Fibroblast of mammary gland (primary cell): ENCODE data around the gene TPMT.
"Not testable (repeated sequence)": the region's sequence is repeated elsewhere in the genome, so short reads cannot be mapped to it uniquely, and the experiment has no call there.

Source experiments
- DNase-seq: peaks from one replicate; pipeline ENCODE4 v3.0.0-alpha.2; 2010; ENCODE audit warnings: low read depth
- H3K4me3 ChIP-seq: 2 replicates; pipeline ENCODE4 v1.5.1; 2011; ENCODE audit warnings: low read depth, mild to moderate bottlenecking, low read length, moderate library complexity; ENCODE audit not compliant: control insufficient read depth
- TF ChIP-seq, protein P1 (sequence below): conservative IDR thresholded peaks from 2 replicates; pipeline ENCODE4 v1.5.1; 2011; ENCODE audit warnings: low read depth, low read length, inconsistent platforms; ENCODE audit not compliant: control insufficient read depth, insufficient read depth

The TPMT gene

DNA sequence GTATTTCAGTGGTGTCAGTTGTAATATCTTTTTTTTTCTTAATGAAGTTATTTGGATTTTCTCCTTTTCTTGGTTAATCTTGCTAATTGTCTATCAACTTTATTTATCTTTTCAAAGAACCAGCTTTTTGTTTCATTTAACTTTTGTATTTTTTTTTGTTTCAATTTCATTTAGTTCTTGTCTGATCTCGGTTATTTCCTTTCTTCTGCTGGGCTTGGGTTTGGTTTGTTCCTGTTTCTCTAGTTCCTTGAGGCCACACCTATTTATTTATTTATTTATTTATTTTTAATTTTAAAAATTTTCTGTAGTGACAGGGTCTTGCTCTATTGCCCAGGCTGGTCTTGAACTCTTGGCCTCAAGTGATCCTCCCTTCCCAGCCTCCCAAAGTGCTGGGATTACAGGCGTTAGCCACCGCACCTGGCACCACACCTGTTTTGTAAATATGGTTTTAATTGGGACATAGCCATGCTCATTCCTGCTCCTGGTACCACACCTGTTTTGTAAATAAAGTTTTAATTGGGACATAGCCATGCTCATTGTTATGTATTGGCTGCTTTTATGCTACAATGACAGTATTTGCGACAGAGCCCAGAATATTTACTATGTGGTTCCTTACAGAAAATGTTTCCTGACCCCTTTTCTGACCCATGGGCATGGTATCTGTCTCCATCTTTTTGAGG is 22.5 kb upstream of the TPMT start:
- TF ChIP-seq, protein P1, sequence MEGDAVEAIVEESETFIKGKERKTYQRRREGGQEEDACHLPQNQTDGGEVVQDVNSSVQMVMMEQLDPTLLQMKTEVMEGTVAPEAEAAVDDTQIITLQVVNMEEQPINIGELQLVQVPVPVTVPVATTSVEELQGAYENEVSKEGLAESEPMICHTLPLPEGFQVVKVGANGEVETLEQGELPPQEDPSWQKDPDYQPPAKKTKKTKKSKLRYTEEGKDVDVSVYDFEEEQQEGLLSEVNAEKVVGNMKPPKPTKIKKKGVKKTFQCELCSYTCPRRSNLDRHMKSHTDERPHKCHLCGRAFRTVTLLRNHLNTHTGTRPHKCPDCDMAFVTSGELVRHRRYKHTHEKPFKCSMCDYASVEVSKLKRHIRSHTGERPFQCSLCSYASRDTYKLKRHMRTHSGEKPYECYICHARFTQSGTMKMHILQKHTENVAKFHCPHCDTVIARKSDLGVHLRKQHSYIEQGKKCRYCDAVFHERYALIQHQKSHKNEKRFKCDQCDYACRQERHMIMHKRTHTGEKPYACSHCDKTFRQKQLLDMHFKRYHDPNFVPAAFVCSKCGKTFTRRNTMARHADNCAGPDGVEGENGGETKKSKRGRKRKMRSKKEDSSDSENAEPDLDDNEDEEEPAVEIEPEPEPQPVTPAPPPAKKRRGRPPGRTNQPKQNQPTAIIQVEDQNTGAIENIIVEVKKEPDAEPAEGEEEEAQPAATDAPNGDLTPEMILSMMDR, result no peak
- no peak for DNase-seq
- H3K4me3 ChIP-seq, result no peak overlapping the region

DNA sequence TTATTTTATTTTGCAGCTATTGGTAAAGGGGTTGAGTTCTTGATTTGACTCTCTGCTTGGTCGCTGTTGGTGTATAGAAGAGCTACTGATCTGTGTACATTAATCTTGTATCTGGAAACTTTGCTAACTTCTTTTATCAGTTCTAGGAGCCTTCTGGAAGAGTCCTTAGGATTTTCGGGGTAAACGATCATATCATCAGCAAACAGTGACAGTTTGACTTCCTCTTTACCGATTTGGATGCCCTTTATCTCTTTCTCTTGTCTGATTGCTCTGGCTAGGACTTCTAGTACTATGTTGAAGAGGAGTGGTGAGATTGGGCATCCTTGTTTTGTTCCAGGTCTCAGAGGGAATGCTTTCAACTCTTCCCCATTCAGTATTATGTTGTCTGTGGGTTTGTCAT is 21.3 kb upstream of the TPMT start:
- not testable (repeated sequence) for H3K4me3 ChIP-seq

DNA sequence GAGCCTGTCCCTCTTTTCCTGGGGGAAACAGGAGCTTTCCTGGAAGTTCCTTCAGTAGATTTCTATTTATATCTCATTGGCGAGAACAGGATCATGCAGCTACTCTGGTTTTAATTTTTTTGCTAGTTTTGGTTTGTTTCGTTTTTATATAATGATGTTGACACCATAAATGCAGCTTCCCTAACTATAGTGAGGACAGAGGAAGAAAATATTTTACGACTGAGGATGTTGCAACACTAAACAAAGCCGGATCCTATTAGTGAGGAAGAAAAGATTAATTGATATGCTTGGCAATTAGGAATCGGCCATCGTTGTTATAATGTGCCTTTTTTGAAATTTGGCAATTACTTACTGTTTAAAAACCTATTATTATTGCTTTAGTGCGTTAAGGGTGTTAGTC is 17.0 kb upstream of the TPMT start:
- no peak for DNase-seq
- H3K4me3 ChIP-seq, result no peak overlapping the region
- TF ChIP-seq, protein P1, result no peak

More for the DNA sequence above, 21.3 kb upstream of the TPMT start:
- not testable (repeated sequence) for DNase-seq

DNA sequence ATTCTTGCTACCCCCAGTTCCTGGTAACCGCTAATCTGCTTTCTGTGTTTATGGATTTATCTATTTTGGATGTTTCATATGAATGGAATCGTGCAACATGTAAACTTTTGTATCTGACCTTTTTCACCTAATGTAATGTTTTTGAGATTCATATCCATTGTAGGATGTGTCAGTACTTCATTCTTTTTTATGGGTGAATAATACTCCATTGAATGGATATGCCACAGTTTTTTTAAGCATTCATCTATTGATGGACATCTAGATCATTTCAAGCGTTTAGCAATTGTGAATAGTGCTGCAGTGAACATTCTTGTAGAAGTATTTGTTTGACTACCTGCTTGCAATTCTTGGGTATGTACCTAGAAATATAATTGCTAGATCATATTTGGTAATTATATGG is 13.4 kb upstream of the TPMT start:
- TF ChIP-seq, protein P1, result no peak
- DNase-seq, result no peak
- H3K4me3 ChIP-seq, result no peak overlapping the region

DNA sequence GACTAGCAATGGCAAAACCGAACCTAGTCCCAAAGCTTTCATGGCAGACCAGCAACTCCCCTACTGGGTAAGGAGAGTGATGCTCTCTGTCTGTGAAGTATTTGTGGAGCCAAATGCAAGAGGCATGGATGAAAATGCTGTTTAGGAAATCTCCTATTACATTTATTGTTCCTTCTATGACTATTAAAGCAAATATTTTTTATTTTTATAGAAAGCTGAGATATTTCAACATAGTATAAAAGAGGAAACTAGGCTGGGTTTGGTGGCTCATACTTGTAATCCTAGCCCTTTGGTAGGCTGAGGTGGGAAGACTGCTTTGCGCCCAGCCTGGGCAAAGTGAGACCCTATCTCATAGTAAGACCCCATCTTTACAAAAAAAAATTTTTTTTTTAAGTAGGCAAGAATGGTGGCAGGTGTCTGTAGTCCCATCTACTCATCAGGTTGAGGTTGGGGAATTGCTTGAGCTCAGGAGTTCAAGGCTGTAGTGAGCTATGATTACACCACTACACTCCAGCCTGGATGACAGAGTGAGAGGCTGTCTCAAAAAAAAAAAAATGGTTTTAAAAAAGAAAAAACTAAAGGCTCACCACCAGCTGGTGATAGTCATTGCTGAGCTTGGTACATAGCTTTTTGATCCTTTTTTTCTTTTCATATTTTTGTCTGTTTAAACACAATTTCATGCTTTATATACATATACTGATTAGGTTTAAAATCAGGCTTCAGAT is 11.6 kb upstream of the TPMT start:
- DNase-seq, result no peak
- TF ChIP-seq, protein P1, result no peak
- no peak overlapping the region for H3K4me3 ChIP-seq

DNA sequence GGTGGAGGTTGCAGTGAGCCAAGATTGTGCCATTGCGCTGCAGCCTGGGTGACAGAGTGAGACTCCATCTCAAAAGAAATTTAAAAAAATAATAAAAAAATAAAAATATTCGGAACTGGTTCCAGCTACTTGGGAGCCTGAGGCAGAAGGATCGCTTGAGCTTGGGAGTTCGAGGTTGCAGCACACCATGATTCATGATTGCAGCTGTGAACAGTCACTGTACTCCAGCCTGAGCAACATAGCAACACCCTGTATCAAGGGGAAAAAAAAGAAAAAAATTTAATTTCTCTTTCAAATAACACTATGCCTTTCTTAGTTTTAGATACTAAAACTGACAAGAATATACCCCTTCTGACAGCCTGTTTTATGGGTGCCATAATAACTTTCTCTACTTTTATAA is 10.9 kb upstream of the TPMT start:
- TF ChIP-seq, protein P1, result no peak
- peak; percentile 42 for DNase-seq
- no peak overlapping the region for H3K4me3 ChIP-seq

DNA sequence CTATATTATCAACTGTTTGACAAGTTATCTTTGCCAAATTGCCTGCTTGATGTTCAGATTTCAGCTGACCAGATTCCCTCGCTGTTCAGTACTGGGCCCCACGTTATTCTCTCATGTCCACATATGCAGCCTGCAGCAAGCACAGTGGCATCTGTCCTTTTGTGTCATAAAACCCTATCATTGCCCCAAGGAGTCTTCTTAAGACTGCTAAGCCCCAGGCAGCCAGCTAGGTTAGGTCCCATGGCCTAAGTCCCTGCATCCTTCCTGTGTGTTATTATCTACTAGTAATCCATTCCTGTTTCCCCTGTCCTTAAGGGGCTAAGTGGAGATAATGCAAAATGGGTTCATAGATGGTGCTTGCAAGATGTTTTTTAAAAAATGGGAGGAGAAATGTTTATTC is 7.5 kb upstream of the TPMT start:
- TF ChIP-seq, protein P1, result no peak
- no peak overlapping the region for H3K4me3 ChIP-seq
- DNase-seq, result no peak
